HEK293 (cell line): Measurements from ENCODE around the gene TNS3.
A peak's percentile ranks its signal among the peaks of the same experiment; 100 is the strongest.

Experiments
- CTCF ChIA-PET: fragments of 350-600 bp; formaldehyde crosslinking; extraction: SDS; loops from one replicate; lab custom pipeline; 2021; ENCODE audit warnings: antibody characterized with exemption; lab: Yijun Ruan, JAX
- POLR2A ChIA-PET: fragments of 300-600 bp; formaldehyde crosslinking; extraction: SDS; loops from one replicate; lab custom pipeline; 2020; ENCODE audit warnings: antibody characterized with exemption, inconsistent platforms; lab: Yijun Ruan, JAX
- H3K27ac ChIP-seq: fragments of 200-500 bp; sonication (Bioruptor generic); 2 replicates; pipeline ENCODE4 v1.5.1; 2014; ENCODE audit warnings: low read depth, low read length, control low read depth, inconsistent platforms; ENCODE audit errors: extremely low read depth
- H3K36me3 ChIP-seq, 2 experiments: fragments of 200-500 bp in 1 of 2; sonication (Bioruptor generic) in 1 of 2; 1 replicate in 1 of 2; 2 replicates in 1 of 2; pipeline ENCODE4 v1.5.1; 2014 to 2017; ENCODE audit warnings: inconsistent platforms in 2 of 2, low read length in 2 of 2; ENCODE audit not compliant: control insufficient read depth in 2 of 2, insufficient read depth in 1 of 2
- H3K4me1 ChIP-seq: fragments of 200-500 bp; sonication (Bioruptor generic); 2 replicates; pipeline ENCODE4 v1.5.1; 2014; ENCODE audit warnings: mild to moderate bottlenecking, low read length, inconsistent platforms; ENCODE audit not compliant: control insufficient read depth, insufficient read depth
- H3K4me3 ChIP-seq: 2 replicates; pipeline ENCODE4 v1.5.1; 2011; ENCODE audit warnings: low read depth, mild to moderate bottlenecking, control low read depth, low read length, moderate library complexity
- H3K9me3 ChIP-seq: fragments of 200-500 bp; sonication (Bioruptor generic); 2 replicates; pipeline ENCODE4 v1.5.1; 2014; ENCODE audit warnings: low read depth, low read length, inconsistent platforms; ENCODE audit not compliant: control insufficient read depth, insufficient read depth
- GLIS2 ChIP-seq: fragments of 450-650 bp; formaldehyde crosslinking; IDR thresholded peaks from 2 replicates; pipeline ENCODE4 v1.5.1; 2016; ENCODE audit warnings: missing biosample characterization, missing genetic modification characterization
- KLF8 ChIP-seq: fragments of 450-650 bp; formaldehyde crosslinking; IDR thresholded peaks from 2 replicates; pipeline ENCODE4 v1.5.1; 2016; ENCODE audit warnings: missing biosample characterization, missing genetic modification characterization
- MZF1 ChIP-seq: fragments of 450-650 bp; formaldehyde crosslinking; IDR thresholded peaks from 2 replicates; pipeline ENCODE4 v1.5.1; 2017; ENCODE audit warnings: missing biosample characterization, missing genetic modification characterization, borderline replicate concordance
- PBX3 ChIP-seq: sonication (generic); formaldehyde crosslinking; IDR thresholded peaks from 2 replicates; pipeline ENCODE4 v1.8.1; 2022; ENCODE audit warnings: mild to moderate bottlenecking, moderate library complexity, missing genetic modification reagents
- PRDM1 ChIP-seq: fragments of 450-650 bp; formaldehyde crosslinking; IDR thresholded peaks from 2 replicates; pipeline ENCODE4; 2016; ENCODE audit warnings: missing biosample characterization, missing genetic modification characterization
- PRDM10 ChIP-seq: fragments of 450-650 bp; formaldehyde crosslinking; IDR thresholded peaks from 2 replicates; pipeline ENCODE4 v1.5.1; 2016; ENCODE audit warnings: missing biosample characterization, missing genetic modification characterization
- SCRT1 ChIP-seq: fragments of 450-650 bp; formaldehyde crosslinking; IDR thresholded peaks from 2 replicates; pipeline ENCODE4 v1.5.1; 2016; ENCODE audit warnings: missing biosample characterization, missing genetic modification characterization, borderline replicate concordance
- YY1 ChIP-seq: fragments of 450-650 bp; formaldehyde crosslinking; IDR thresholded peaks from 2 replicates; pipeline ENCODE4 v1.5.1; 2018; ENCODE audit warnings: missing biosample characterization, missing genetic modification characterization
- ZBTB10 ChIP-seq: fragments of 450-650 bp; formaldehyde crosslinking; IDR thresholded peaks from 2 replicates; pipeline ENCODE4 v1.5.1; 2016; ENCODE audit warnings: missing biosample characterization, missing genetic modification characterization
- ZBTB6 ChIP-seq: fragments of 450-650 bp; formaldehyde crosslinking; IDR thresholded peaks from 2 replicates; pipeline ENCODE4 v1.5.1; 2017; ENCODE audit warnings: missing biosample characterization, missing genetic modification characterization
- ZFP3 ChIP-seq: fragments of 450-650 bp; formaldehyde crosslinking; IDR thresholded peaks from 2 replicates; pipeline ENCODE4 v1.5.1; 2016; ENCODE audit warnings: low read depth, missing biosample characterization, missing genetic modification characterization
- ZNF10 ChIP-seq: fragments of 450-650 bp; formaldehyde crosslinking; IDR thresholded peaks from 2 replicates; pipeline ENCODE4 v1.5.1; 2017; ENCODE audit warnings: missing biosample characterization, missing genetic modification characterization
- ZNF202 ChIP-seq: fragments of 450-650 bp; formaldehyde crosslinking; IDR thresholded peaks from 2 replicates; pipeline ENCODE4 v1.5.1; 2016; ENCODE audit warnings: missing biosample characterization, missing genetic modification characterization, borderline replicate concordance
- ZNF223 ChIP-seq: fragments of 450-650 bp; formaldehyde crosslinking; IDR thresholded peaks from 2 replicates; pipeline ENCODE4 v1.5.1; 2016; ENCODE audit warnings: missing biosample characterization, missing genetic modification characterization
- ZNF24 ChIP-seq: fragments of 450-650 bp; formaldehyde crosslinking; IDR thresholded peaks from 2 replicates; pipeline ENCODE4 v1.5.1; 2016; ENCODE audit warnings: missing biosample characterization, missing genetic modification characterization
- ZNF354C ChIP-seq: fragments of 450-650 bp; formaldehyde crosslinking; IDR thresholded peaks from 2 replicates; pipeline ENCODE4 v1.5.1; 2016; ENCODE audit warnings: missing biosample characterization, missing genetic modification characterization, low read depth, borderline replicate concordance
- ZNF404 ChIP-seq: fragments of 450-650 bp; formaldehyde crosslinking; IDR thresholded peaks from 2 replicates; pipeline ENCODE4 v1.5.1; 2017; ENCODE audit warnings: missing biosample characterization, missing genetic modification characterization
- ZNF514 ChIP-seq: fragments of 450-650 bp; formaldehyde crosslinking; IDR thresholded peaks from 2 replicates; pipeline ENCODE4 v1.5.1; 2016; ENCODE audit warnings: missing biosample characterization, missing genetic modification characterization
- ZNF530 ChIP-seq: fragments of 450-650 bp; formaldehyde crosslinking; IDR thresholded peaks from 2 replicates; pipeline ENCODE4 v1.5.1; 2016; ENCODE audit warnings: low read depth, missing biosample characterization, missing genetic modification characterization
- ZNF600 ChIP-seq: fragments of 450-650 bp; formaldehyde crosslinking; IDR thresholded peaks from 2 replicates; pipeline ENCODE4 v1.5.1; 2016; ENCODE audit warnings: missing biosample characterization, missing genetic modification characterization
- ZNF626 ChIP-seq: fragments of 450-650 bp; sonication (Bioruptor Pico); formaldehyde crosslinking; IDR thresholded peaks from 2 replicates; pipeline ENCODE4 v1.5.1; 2018; ENCODE audit warnings: missing biosample characterization, missing genetic modification characterization, inconsistent platforms
- ZNF629 ChIP-seq: fragments of 450-650 bp; formaldehyde crosslinking; IDR thresholded peaks from 2 replicates; pipeline ENCODE4 v1.5.1; 2017; ENCODE audit warnings: missing biosample characterization, missing genetic modification characterization
- ZNF76 ChIP-seq: fragments of 450-650 bp; formaldehyde crosslinking; IDR thresholded peaks from 2 replicates; pipeline ENCODE4; 2016; ENCODE audit warnings: low read depth, missing biosample characterization, missing genetic modification characterization, borderline replicate concordance
- ZNF768 ChIP-seq: fragments of 450-650 bp; formaldehyde crosslinking; IDR thresholded peaks from 2 replicates; pipeline ENCODE4 v1.5.1; 2018; ENCODE audit warnings: missing biosample characterization, mild to moderate bottlenecking, missing genetic modification characterization
- ZNF792 ChIP-seq: fragments of 450-650 bp; formaldehyde crosslinking; IDR thresholded peaks from 2 replicates; pipeline ENCODE4 v1.5.1; 2016; ENCODE audit warnings: missing biosample characterization, missing genetic modification characterization
- ZNF830 ChIP-seq: fragments of 450-650 bp; IDR thresholded peaks from 2 replicates; pipeline ENCODE4 v1.5.0; 2018; ENCODE audit warnings: missing biosample characterization, missing genetic modification characterization, low read depth, mild to moderate bottlenecking, moderate library complexity
- ZNF837 ChIP-seq: fragments of 450-650 bp; formaldehyde crosslinking; IDR thresholded peaks from 2 replicates; pipeline ENCODE4 v1.5.1; 2016; ENCODE audit warnings: missing biosample characterization, missing genetic modification characterization

The TNS3 gene

GRCh38 chr7:47255007-47255406, 326.9 kb downstream of the TNS3 start:
- POLR2A ChIA-PET = no interaction called here
- Histone ChIP-seq H3K36me3 (no peaks in the 10 kb centered on the region), H3K9me3 (no peaks in the 10 kb centered on the region)
- TF ChIP-seq PRDM10 (tag by site-specific recombination) (no peak), ZNF24 (no peak), ZNF202 (tag by site-specific recombination) (no peak), ZNF629 (tag by site-specific recombination) (no peak), ZNF837 (tag by site-specific recombination) (no peak), MZF1 (tag by site-specific recombination) (no peak), ZNF792 (tag by site-specific recombination) (no peak), ZBTB6 (tag by site-specific recombination) (no peak), PRDM1 (tag by site-specific recombination) (no peak), ZNF600 (tag by site-specific recombination) (no peak), ZNF404 (no peak), ZNF530 (tag by site-specific recombination) (no peak), ZNF76 (tag by site-specific recombination) (no peak), ZNF514 (tag by site-specific recombination) (no peak), ZNF768 (no peak), ZNF626 (tag by site-specific recombination) (no peak)
- TF ChIP-seq, all 188 proteins: peak for 0
- H3K27ac ChIP-seq = no peak overlapping the region
- no peaks in the 10 kb centered on the region for H3K4me1 ChIP-seq
- no peak overlapping the region for H3K4me3 ChIP-seq
- CTCF ChIA-PET = interaction anchor here (1.6 to 3.7 kb wide), 2 partner anchors 11 to 74 kb away, joined by 3 to 23 read pairs; no protein-coding TSS in a partner anchor

GRCh38 chr7:47254081-47254977, 327.6 kb downstream of the TNS3 start:
- Histone ChIP-seq H3K4me3 (peak overlapping the region; percentile 67), H3K4me1 (no peaks in the 10 kb centered on the region), H3K9me3 (no peaks in the 10 kb centered on the region), H3K27ac (peak overlapping the region; percentile 42; the same call in 1 of the 2 replicates), H3K36me3 (no peaks in the 10 kb centered on the region)
- ChIA-PET POLR2A (no interaction called here), CTCF (interaction anchor here (0.5 to 1.5 kb wide), 12 partner anchors 12 to 940 kb away, joined by 3 to 7 read pairs (median 4); no protein-coding TSS in a partner anchor)
- TF ChIP-seq ZNF354C (tag by site-specific recombination) = no peak
- TF ChIP-seq ZFP3 (tag by site-specific recombination) = no peak
- no peak for TF ChIP-seq SCRT1 (tag by site-specific recombination)
- no peak for TF ChIP-seq ZBTB10 (tag by site-specific recombination)
- no peak for TF ChIP-seq KLF8 (tag by site-specific recombination)
- TF ChIP-seq ZNF223 (tag by site-specific recombination) = no peak
- no peak for TF ChIP-seq ZNF830 (tag by site-specific recombination)
- TF ChIP-seq GLIS2 (tag by site-specific recombination) = peak; percentile 82
- no peak for TF ChIP-seq YY1 (tag by site-specific recombination)
- peak; percentile 42; the same call in 1 of the 2 replicates for TF ChIP-seq PBX3
- TF ChIP-seq ZNF10 (tag by site-specific recombination) = no peak
